Adipose tissue (tissue), 3 donors: ENCODE measurements around the gene SPOUT1. TPM values are rescaled to one million over a fixed set of nuclear protein-coding genes. Genes with fewer than 3 reads are reported as not detected.
"Not testable (repeated sequence)": the region's sequence is repeated elsewhere in the genome, so short reads cannot be mapped to it uniquely, and the experiment has no call there.

Source experiments
- H3K27ac ChIP-seq: one replicate; pipeline ENCODE4 v1.5.1; 2013; ENCODE audit warnings: low read depth, low read length
- WGBS, 3 donors: extraction: QIAGEN DNeasy Blood & Tissue Kit; methylation state at CpG; one replicate each; pipeline ENCODE4 v1.1.7; 2013; 5-methylcytosine and 5-hydroxymethylcytosine counted together
- polyA plus RNA-seq, 3 donors: library from polyadenylated mRNA; stranded (reverse); fragments of 200-250 nt; gene quantifications; one replicate each; pipeline ENCODE4 v1.2.3, GENCODE V29; 2013
- donor health status: healthy with polysubstance abuse.
- donor health status: Bipolar disorder and iron deficiency.
- donor health status: healthy.

SPOUT1 gene
- polyA plus RNA-seq, 3 donors: 16.3 to 34.9 (median 21.0) TPM

GRCh38 chr9:128819716-128820664 lies 9.6 kb downstream of the SPOUT1 start:
- 68 to 76% (median 73%) methylated on average over 18 of the region's 18 CpGs for WGBS, 3 donors
- no peak overlapping the region for H3K27ac ChIP-seq

- WGBS, 3 donors: 9 to 13% (median 10%) methylated on average over 78 to 90 of the region's 90 CpGs
- H3K27ac ChIP-seq: no peak overlapping the region
Measured at GRCh38 chr9:128818839-128819715, 10.5 kb downstream of the SPOUT1 start.

GRCh38 chr9:128818099-128818838 lies 11.3 kb downstream of the SPOUT1 start, which contains the start of gene ENDOG:
Gene ENDOG, plus strand, starts transcription at chr9:128818500. Its CDS starts 185 bp downstream, at chr9:128818685.
- 0% methylated on average over 63 to 70 of the region's 70 CpGs for WGBS, 3 donors
- no peak within 1 kb of the TSS for H3K27ac ChIP-seq

- H3K27ac ChIP-seq: no peak overlapping the region
- 60 to 85% (median 74%) methylated on average over 5 of the region's 5 CpGs for WGBS, 3 donors
Measured at GRCh38 chr9:128810873-128811272, 18.7 kb downstream of the SPOUT1 start.

GRCh38 chr9:128809831-128810230 lies 19.8 kb downstream of the SPOUT1 start:
- WGBS, 3 donors: 65 to 74% (median 73%) methylated on average over 2 of the region's 2 CpGs
- H3K27ac ChIP-seq: no peak overlapping the region

- whole genome bisulfite sequencing, 3 donors: 90 to 95% (median 95%) methylated on average over 12 of the region's 12 CpGs
- H3K27ac ChIP-seq: no peak overlapping the region
Measured at GRCh38 chr9:128809036-128809599, 20.5 kb downstream of the SPOUT1 start.

GRCh38 chr9:128808543-128808942 lies 21.1 kb downstream of the SPOUT1 start:
- H3K27ac ChIP-seq: no peak overlapping the region
- WGBS, 3 donors: 82 to 91% (median 90%) methylated on average over 3 of the region's 3 CpGs

GRCh38 chr9:128807827-128808226 lies 21.8 kb downstream of the SPOUT1 start:
- H3K27ac ChIP-seq: no peak overlapping the region
- 84 to 87% (median 86%) methylated on average over 13 to 14 of the region's 14 CpGs for WGBS, 3 donors

GRCh38 chr9:128805661-128806060 lies 23.9 kb downstream of the SPOUT1 start:
- no peak overlapping the region for H3K27ac ChIP-seq
- WGBS, 3 donors: 87 to 91% (median 87%) methylated on average over 14 of the region's 14 CpGs

- 92 to 96% (median 95%) methylated on average over 4 of the region's 4 CpGs for WGBS, 3 donors
- no peak overlapping the region for H3K27ac ChIP-seq
Measured at GRCh38 chr9:128802482-128802881, 27.1 kb downstream of the SPOUT1 start.

GRCh38 chr9:128800061-128800460 lies 29.5 kb downstream of the SPOUT1 start:
- WGBS, 3 donors: 87 to 94% (median 91%) methylated on average over 7 of the region's 7 CpGs
- H3K27ac ChIP-seq: no peak overlapping the region

- WGBS, 3 donors: 84 to 94% (median 93%) methylated on average over 8 of the region's 8 CpGs
- H3K27ac ChIP-seq: no peak overlapping the region
Measured at GRCh38 chr9:128798896-128799295, 30.7 kb downstream of the SPOUT1 start.

- H3K27ac ChIP-seq: not testable (repeated sequence)
- 42 to 50% (median 50%) methylated on average over 2 of the region's 2 CpGs for WGBS, 3 donors
Measured at GRCh38 chr9:128794961-128795360, 34.6 kb downstream of the SPOUT1 start.

- no peak overlapping the region for H3K27ac ChIP-seq
- WGBS, 3 donors: 36 to 90% (median 88%) methylated on average over 8 of the region's 8 CpGs
Measured at GRCh38 chr9:128792978-128793686, 36.5 kb downstream of the SPOUT1 start.

- no peak overlapping the region for H3K27ac ChIP-seq
- 85 to 96% (median 91%) methylated on average over 9 of the region's 9 CpGs for WGBS, 3 donors
Measured at GRCh38 chr9:128792134-128792533, 37.5 kb downstream of the SPOUT1 start.

GRCh38 chr9:128790536-128790935 lies 39.1 kb downstream of the SPOUT1 start:
- no peak overlapping the region for H3K27ac ChIP-seq
- WGBS, 3 donors: 93 to 98% (median 96%) methylated on average over 4 of the region's 4 CpGs

- WGBS, 3 donors: 82 to 100% (median 86%) methylated on average over 1 of the region's 1 CpG
- no peak overlapping the region for H3K27ac ChIP-seq
Measured at GRCh38 chr9:128788445-128788844, 41.1 kb downstream of the SPOUT1 start.
